Osteoblast (primary cell): ENCODE results near the gene HRNR. TPM values are rescaled to one million over a fixed set of nuclear protein-coding genes. Genes with fewer than 3 reads are reported as not detected.
"Not testable (repeated sequence)": the region's sequence is repeated elsewhere in the genome, so short reads cannot be mapped to it uniquely, and the experiment has no call there.

Experiments
- DNase-seq: peaks from one replicate; pipeline ENCODE4 v3.0.0; 2011; ENCODE audit warnings: low spot score, mixed read lengths; ENCODE audit not compliant: insufficient read length; ENCODE audit errors: missing footprints
- H2AFZ ChIP-seq: 2 replicates; pipeline ENCODE4 v1.6.0; 2011; ENCODE audit warnings: mild to moderate bottlenecking, low read length
- H3K27ac ChIP-seq: 2 replicates; pipeline ENCODE4 v1.5.1; 2011; ENCODE audit warnings: mild to moderate bottlenecking, low read depth, low read length, moderate library complexity
- H3K27me3 ChIP-seq: 2 replicates; pipeline ENCODE4 v1.6.0; 2012; ENCODE audit warnings: mild to moderate bottlenecking, control low read depth, inconsistent platforms, low read length, moderate library complexity; ENCODE audit not compliant: insufficient read depth
- H3K36me3 ChIP-seq: 2 replicates; pipeline ENCODE4 v1.5.1; 2011; ENCODE audit warnings: mild to moderate bottlenecking, low read length, control low read depth, moderate library complexity; ENCODE audit not compliant: insufficient read depth
- H3K4me1 ChIP-seq: 2 replicates; pipeline ENCODE4 v1.5.1; 2011; ENCODE audit warnings: mild to moderate bottlenecking, low read length, control low read depth, moderate library complexity; ENCODE audit not compliant: insufficient read depth
- H3K4me2 ChIP-seq: 2 replicates; pipeline ENCODE4 v1.6.0; 2011; ENCODE audit warnings: mild to moderate bottlenecking, low read length; ENCODE audit not compliant: insufficient read depth
- H3K4me3 ChIP-seq: fragments of 200-600 bp; sonication (generic); 3 replicates; pipeline ENCODE4 v1.5.1; 2012; ENCODE audit warnings: mild to moderate bottlenecking, low read length, inconsistent platforms; ENCODE audit not compliant: insufficient read depth
- H3K79me2 ChIP-seq: 2 replicates; pipeline ENCODE4 v1.6.0; 2012; ENCODE audit warnings: mild to moderate bottlenecking, low read length, control low read depth, inconsistent platforms; ENCODE audit not compliant: insufficient read depth
- H3K9me3 ChIP-seq: 2 replicates; pipeline ENCODE4 v1.5.1; 2011; ENCODE audit warnings: low read depth, low read length, control low read depth
- H4K20me1 ChIP-seq: 2 replicates; pipeline ENCODE4 v1.6.0; 2012; ENCODE audit warnings: mild to moderate bottlenecking, low read length, control low read depth; ENCODE audit not compliant: insufficient read depth
- total RNA-seq: library from RNA; depleted of rRNA; stranded (reverse); fragments of >200 nt; gene quantifications from 2 replicates; pipeline ENCODE4 v1.2.3, GENCODE V29; 2012
- TF ChIP-seq, protein P1 (sequence below): IDR thresholded peaks from 2 replicates; pipeline ENCODE4 v1.5.1; 2011; ENCODE audit warnings: mild to moderate bottlenecking, low read depth, low read length, moderate library complexity; ENCODE audit errors: extremely low read depth

HRNR gene
- total RNA-seq, 1 donor = not detected

DNA sequence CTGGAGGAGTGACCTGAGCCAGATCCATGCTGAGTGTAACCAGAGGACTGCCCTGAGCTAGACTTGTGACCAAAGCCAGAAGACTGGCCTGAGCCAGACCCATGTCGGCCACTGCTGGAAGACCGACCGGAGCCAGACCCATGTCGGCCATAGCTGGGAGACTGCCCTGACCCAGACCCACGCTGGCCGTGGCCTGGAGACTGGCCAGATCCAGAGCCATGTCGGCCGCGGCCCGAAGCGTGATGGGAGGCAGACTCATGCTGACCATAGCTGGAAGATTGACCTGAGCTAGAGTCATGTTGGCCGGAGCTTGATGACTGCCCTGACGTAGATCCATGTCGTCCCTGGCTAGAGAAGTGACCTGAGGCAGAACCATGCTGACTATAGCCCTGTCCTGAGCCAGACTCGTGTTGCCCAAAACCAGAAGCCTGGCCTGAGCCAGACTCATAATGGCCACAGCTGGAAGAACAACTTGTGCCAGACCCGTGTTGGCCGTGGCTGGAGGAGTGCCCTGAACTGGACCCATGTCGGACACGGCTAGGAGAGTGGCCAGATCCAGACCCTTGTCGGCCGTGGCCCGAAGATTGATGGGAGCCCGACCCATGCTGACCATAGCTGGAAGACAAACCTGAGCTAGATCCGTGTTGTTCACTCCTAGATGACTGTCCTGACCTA lies 5.1 kb downstream of the HRNR start:
- TF ChIP-seq, protein P1, sequence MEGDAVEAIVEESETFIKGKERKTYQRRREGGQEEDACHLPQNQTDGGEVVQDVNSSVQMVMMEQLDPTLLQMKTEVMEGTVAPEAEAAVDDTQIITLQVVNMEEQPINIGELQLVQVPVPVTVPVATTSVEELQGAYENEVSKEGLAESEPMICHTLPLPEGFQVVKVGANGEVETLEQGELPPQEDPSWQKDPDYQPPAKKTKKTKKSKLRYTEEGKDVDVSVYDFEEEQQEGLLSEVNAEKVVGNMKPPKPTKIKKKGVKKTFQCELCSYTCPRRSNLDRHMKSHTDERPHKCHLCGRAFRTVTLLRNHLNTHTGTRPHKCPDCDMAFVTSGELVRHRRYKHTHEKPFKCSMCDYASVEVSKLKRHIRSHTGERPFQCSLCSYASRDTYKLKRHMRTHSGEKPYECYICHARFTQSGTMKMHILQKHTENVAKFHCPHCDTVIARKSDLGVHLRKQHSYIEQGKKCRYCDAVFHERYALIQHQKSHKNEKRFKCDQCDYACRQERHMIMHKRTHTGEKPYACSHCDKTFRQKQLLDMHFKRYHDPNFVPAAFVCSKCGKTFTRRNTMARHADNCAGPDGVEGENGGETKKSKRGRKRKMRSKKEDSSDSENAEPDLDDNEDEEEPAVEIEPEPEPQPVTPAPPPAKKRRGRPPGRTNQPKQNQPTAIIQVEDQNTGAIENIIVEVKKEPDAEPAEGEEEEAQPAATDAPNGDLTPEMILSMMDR = no peak
- Histone ChIP-seq H3K27ac (no peak overlapping the region), H3K4me1 (no peaks in the 10 kb centered on the region), H3K4me3 (no peak overlapping the region), H2AFZ (no peak overlapping the region), H4K20me1 (no peaks in the 10 kb centered on the region), H3K79me2 (no peaks in the 10 kb centered on the region), H3K36me3 (no peaks in the 10 kb centered on the region), H3K27me3 (no peaks in the 10 kb centered on the region), H3K4me2 (no peak overlapping the region), H3K9me3 (no peaks in the 10 kb centered on the region)
- peak; percentile 66 for DNase-seq

DNA sequence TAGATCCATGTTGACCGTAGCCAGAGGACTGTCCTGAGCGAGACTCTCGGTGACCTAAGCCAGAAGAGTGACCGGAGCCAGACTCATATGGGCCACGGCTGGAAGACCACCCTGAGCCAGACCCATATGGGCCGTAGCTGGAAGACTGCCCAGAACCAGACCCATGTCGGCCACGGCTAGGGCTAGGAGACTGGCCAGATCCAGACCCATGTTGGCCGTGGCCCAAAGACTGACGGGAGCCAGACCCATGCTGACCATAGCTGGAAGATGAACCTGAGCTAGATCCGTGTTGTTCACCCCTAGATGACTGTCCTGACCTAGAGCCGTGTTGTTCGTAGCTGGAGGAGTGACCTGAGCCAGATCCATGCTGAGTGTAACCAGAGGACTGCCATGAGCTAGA lies 8.4 kb downstream of the HRNR start:
- H3K4me1 ChIP-seq = not testable (repeated sequence)

DNA sequence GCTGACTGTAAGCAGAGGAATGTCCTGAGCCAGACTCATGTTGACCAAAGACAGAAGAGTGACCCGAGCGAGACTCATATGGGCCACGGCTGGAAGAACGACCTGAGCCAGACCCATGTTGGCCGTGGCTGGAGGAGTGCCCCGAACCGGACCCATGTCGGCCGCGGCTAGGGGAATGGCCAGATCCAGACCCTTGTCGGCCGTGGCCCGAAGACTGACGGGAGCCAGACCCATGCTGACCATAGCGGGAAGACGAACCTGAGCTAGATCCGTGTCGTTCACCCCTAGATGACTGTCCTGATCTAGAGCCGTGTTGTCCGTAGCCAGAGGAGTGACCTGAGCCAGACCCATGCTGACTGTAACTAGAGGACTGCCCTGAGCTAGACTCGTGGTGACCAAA lies 9.1 kb downstream of the HRNR start:
- not testable (repeated sequence) for H3K4me1 ChIP-seq, H3K9me3 ChIP-seq, H3K36me3 ChIP-seq, H3K4me3 ChIP-seq, DNase-seq, H3K79me2 ChIP-seq, H3K27me3 ChIP-seq, H4K20me1 ChIP-seq, H3K4me2 ChIP-seq, H2AFZ ChIP-seq, H3K27ac ChIP-seq

More for the DNA sequence above, 8.4 kb downstream of the HRNR start:
- H3K9me3 ChIP-seq, H3K79me2 ChIP-seq, H3K27me3 ChIP-seq, H2AFZ ChIP-seq, H3K4me3 ChIP-seq, DNase-seq, H3K27ac ChIP-seq, H4K20me1 ChIP-seq, H3K36me3 ChIP-seq, H3K4me2 ChIP-seq: not testable (repeated sequence)

DNA sequence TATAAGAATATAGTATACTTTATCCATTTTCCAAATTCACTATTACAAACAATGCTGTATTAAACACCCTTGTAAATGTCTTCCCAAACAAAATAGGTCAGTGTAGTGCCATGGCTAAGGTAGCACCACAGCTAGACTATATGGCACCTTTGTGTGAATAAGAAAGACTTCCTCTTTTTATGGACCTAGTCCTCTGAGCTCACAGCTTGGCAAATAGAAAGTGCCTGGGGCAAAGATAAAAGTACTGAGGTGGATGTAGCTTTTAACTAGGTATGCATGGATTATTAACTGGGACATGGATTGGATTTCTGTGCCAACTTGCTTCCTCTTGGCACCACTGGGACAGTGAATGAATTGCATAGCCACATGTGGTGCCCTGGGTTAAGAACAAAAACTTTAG lies 25.0 kb downstream of the HRNR start:
- Histone ChIP-seq H3K4me3 (no peak overlapping the region), H2AFZ (no peak overlapping the region), H3K27me3 (no peaks in the 10 kb centered on the region), H3K4me1 (no peaks in the 10 kb centered on the region), H4K20me1 (no peaks in the 10 kb centered on the region), H3K36me3 (no peaks in the 10 kb centered on the region), H3K27ac (no peak overlapping the region), H3K4me2 (no peak overlapping the region), H3K79me2 (no peaks in the 10 kb centered on the region), H3K9me3 (no peaks in the 10 kb centered on the region)
- TF ChIP-seq, protein P1 = no peak
- no peak for DNase-seq

DNA sequence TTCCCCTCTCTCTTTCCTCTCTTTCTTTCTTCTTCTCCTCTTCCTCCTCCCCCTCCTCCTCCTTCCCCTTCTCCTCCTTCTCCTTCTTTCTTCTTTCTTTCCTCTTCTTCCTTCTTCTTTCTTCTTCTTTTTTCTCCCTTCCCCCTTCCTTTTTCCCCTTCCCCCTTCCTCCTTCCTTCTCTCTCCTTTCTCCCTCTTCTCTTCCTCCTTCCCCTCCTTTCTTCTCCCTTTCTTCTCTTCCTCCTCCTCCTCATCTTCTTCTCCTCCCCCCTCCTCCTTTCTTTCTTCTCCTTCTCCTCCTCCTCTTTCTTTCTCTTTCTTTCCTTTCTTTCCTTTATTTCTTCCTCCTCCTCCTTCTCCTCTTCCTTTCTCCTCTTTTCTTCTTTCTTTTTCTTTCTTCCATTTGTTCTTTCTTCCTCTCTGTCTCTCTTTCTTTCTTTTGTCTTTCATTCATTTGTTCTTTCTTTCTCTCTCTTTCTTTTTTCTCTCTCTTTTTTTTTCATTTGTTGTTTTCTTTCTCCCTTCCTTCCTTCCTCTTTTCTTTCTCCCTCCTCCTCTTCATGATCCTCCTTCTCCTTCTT lies 26.5 kb downstream of the HRNR start:
- Histone ChIP-seq H3K4me2 (no peak overlapping the region), H3K27me3 (peaks cover under 1% of the 10 kb centered on the region), H3K36me3 (no peaks in the 10 kb centered on the region), H3K4me3 (no peak overlapping the region), H3K79me2 (no peaks in the 10 kb centered on the region), H2AFZ (no peak overlapping the region), H3K9me3 (no peaks in the 10 kb centered on the region), H3K4me1 (no peaks in the 10 kb centered on the region), H3K27ac (no peak overlapping the region), H4K20me1 (no peaks in the 10 kb centered on the region)
- TF ChIP-seq, protein P1 = no peak
- no peak for DNase-seq
